GM18517 (cell line): ENCODE results near the gene GTF2H2C.
A peak's percentile ranks its signal among the peaks of the same experiment; 100 is the strongest.
"Not testable (repeated sequence)": the region's sequence is repeated elsewhere in the genome, so short reads cannot be mapped to it uniquely, and the experiment has no call there.

Experiments used
- ATAC-seq: cut with Tn5 transposase; IDR thresholded peaks from one replicate; pipeline ENCODE4 v1.9.1; 2021; ENCODE audit warnings: mild to moderate bottlenecking, moderate library complexity; ENCODE audit not compliant: unreplicated experiment

Gene GTF2H2C

DNA sequence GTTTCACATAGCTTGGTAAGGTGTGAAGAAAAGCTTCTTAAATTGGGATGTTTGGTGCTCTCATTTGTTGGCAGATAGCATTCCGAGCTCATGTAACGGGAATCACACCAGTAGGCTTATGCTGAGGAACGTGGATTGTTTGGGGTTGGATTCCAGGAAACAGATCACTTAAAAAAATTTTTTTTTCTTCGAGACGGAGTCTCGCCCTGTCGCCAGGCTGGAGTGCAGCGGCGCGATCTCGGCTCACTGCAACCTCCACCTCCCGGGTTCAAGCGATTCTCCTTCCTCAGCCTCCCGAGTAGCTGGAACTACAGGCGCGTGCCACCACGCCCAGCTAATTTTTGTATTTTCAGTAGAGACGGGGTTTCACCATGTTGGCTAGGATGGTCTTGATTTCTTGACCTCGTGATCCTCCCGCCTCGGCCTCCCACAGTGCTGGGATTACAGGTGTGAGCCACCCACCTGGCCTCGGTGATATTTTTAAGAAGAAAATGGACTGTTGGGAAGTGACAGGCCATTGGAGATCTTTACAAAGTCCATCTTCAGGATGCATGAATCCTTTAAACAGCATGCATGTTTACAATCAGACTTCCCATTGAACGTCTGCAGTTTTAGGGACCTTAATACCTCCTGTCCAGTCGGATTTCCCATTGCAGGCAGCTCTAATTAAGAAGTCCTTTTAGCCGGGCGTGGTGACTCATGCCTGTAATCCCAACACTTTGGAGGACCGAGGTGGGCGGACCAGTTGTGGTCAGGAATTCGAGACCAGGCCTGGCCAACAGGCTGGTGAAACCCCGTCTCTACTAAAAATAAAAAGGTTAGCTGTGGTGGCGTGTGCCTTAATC lies 818 bp downstream of the GTF2H2C start:
- ATAC-seq = not testable (repeated sequence)

DNA sequence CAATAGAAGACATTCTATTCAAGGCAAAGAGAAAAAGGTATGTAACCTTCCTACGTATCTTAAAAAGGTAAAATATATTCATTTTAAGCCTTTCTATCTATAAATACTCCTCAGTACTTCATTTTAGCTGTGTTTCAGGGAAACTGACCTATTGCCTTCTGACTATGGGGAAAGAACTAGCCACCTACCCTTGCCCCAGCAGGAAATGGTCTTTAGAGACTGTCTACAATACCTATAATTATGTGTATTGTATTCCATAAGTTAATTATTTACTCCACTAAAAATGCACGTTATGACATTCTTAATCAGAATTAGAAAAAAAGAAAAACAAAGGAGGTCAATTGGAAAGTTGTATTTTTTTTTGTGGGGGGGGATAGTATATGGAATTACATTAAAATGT lies 6.2 kb downstream of the GTF2H2C start:
- not testable (repeated sequence) for ATAC-seq

DNA sequence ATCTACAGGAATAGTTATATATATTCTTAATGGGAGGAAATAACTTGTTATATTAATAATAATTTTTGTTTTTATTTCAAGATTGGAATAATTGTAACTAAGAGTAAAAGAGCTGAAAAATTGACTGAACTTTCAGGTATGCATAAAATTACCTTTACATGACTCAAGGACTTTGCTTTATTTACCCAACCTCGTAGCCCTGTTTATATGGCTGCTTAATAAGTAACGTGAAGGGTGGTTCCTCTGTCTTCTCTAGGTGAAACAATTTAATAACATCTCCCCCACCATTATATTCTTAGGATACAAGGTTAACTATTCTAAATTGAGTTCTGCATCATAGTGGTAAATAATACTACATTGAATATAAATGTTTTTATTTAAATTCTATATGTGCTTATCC lies 8.1 kb downstream of the GTF2H2C start:
- not testable (repeated sequence) for ATAC-seq

DNA sequence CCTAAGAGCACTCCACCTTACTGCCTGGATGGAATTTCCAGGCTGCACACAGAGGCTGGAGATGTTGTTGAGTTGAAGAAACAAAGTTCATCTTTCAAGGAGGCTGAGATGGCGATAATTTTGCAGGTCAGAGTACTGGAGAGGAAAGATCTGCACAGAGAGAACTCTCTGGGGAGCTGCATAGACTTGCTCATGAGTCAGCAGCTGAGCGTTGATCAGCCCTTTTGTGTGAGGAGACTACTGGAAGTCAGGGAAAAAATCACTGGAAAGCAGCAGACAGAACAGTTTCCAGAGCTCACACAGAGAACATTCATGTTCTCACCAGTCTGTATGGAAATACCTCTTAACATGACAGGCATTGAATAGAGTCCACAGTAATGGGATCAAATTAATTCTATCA lies 23.4 kb downstream of the GTF2H2C start:
- not testable (repeated sequence) for ATAC-seq

DNA sequence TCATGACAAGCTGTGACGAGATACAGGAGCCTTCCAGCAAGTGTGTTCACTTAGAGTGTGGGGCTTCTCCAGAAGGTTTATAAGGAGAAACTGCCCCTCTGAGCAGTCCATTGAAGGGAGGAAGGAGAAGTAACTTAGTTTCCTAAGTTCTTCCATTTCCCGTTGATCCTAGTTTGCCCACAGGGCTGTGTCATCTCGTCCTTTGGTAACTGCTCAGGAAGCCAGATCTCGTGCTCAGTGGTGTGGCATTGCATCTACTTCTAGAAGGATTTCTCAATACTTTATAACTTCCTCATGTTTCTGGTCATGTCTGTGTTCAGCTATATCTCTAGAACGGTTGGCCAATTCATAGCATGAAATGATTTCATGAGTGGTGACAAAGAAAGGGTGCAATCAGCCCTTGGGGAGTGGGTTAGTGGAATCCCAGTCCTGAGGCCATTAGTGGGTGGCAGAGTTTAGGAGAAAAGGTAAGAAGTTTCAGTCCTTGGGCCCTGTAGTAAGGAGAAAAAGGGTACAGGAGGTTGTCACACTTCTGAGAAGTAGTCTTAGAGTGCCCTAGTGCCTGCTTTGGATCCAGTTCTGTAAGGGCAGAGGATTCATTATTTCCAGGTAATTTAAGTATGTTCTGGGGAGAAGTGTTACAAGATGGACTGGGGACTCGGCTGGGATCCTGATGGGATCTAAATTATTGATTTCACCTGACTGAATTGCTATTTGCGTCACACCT lies 36.3 kb downstream of the GTF2H2C start:
- ATAC-seq = not testable (repeated sequence)

DNA sequence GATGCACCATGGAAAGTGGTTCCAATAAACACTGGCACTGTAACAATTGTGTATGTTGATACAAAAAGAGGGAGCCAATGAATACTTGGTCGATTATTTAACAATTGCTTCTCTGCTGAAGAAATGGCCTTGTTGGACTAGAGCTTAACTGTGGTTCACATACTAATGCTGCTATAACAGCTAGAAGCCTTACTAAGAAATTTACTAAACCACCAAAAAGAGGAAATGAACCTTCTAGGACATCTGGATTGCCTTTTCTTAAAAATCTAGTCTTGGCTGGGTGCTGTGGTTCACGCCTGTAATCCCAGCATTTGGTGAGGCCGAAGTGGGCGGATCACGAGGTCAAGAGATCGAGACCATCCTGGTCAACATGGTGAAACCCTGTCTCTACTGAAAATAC lies 42.0 kb downstream of the GTF2H2C start:
- peak; percentile 92 for ATAC-seq

DNA sequence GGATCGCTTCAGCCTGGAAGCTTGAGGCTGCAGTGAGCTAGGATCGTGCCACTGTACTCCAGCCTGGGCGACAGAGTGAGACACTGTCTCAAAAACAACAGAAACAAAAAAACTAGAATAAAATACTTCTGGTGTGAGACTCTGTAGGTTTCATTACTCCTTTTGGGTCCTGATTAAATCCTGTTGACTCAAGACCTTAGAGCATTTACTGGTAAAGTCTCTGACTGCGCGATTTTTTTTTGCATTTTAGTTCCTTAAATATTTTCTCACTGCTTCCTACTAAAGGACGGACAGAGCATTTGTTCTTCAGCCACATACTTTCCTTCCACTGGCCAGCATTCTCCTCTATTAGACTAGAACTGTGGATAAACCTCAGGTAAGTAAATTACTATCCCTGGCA lies 46.8 kb downstream of the GTF2H2C start:
- not testable (repeated sequence) for ATAC-seq

DNA sequence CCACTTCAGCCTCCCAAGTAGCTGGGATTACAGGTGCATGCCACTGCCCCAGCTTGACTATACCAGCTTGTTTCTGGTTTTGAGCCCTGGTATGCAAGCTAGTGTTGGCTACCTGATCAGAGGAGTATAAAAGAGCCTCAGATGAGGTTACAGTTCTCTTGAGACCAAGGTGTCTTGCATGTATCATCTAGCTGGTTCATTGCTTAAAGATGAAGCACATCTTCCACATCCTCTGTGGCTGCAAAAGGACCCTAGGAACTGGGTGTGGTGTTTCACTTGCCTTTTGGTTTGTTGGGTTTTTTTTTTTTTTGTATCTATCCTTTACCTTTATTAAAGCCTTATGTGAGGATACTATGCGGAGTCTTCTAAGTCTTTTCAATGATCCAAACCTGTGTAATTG lies 47.8 kb downstream of the GTF2H2C start:
- ATAC-seq = not testable (repeated sequence)

DNA sequence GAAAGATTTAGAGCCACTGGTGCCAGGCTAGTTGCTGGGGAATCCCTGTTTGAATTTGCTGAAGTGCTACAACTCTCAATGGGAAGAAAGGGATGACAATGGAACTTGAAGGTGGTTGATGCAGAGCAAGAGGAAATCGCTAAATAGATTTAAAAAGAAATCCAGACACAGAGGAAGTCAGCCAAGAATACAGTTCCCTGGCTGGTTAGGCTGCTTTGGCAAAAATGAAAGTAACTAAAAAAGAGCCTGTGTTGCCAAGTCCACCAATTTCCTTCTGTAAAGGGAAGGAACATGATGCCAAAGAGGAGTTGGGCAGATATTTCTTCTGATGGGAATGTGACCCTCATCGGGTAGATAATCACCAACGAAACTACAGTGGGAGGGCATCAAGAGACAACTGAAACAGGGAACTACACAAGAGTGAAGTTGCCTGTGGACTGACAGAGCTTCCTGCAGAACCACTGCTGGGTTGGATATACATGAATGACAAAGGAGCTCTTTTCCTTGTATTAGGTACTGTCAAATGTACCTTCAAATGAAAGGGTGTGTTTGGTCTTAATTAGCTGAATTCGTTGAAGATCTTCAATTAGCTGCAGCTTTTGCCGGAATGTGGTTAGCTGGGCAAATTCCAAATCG lies 49.0 kb downstream of the GTF2H2C start:
- ATAC-seq = not testable (repeated sequence)

DNA sequence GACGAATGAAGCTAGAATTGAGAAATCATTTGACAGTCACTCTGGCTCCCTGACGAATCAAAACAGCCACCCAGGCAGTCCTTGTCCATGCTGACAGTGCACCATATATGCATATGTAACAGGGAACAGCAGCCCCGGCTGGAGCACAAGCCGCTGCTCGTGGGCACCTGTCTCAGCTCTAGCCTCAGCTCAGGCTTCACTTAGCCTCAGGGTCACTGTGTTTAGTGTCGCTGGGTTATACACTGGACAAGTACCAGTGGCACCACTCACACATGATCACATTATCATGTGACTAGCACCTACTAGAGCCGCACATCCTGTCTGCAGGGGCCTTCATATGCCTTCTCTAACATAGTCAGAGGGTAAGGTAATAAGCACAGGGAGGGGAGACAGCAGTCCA lies 54.9 kb downstream of the GTF2H2C start:
- ATAC-seq = not testable (repeated sequence)

DNA sequence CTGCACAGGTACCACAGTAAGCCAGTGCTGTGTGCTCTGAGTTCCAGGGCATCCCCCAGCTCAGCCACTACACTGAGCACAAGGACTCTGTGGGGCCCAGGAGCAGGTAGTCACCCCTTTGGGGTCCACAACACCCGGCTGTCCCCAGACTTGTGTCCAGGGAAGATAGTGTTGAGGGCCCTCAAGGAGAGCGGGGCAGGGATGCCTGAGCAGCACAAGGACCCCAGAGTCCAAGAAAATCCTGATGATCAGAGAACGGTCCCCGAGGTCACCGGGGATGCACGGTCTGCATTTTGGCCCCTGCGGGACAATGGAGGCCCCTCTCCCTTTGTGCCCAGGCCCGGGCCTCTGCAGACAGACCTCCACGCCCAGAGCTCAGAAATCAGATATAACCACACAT lies 71.9 kb downstream of the GTF2H2C start:
- ATAC-seq = not testable (repeated sequence)
